ENCODE data around the gene CROCC2.

CROCC2 gene

GRCh38 chr2:241033336-241033987, 127.3 kb downstream of the CROCC2 start:
- in situ Hi-C loops (cut with MboI; ENCODE audit: low sequenced_read_pairs) = no loop called here

GRCh38 chr2:241033994-241034393, 127.9 kb downstream of the CROCC2 start:
- in situ Hi-C loops (cut with MboI; ENCODE audit: low sequenced_read_pairs) = no loop called here

DNA sequence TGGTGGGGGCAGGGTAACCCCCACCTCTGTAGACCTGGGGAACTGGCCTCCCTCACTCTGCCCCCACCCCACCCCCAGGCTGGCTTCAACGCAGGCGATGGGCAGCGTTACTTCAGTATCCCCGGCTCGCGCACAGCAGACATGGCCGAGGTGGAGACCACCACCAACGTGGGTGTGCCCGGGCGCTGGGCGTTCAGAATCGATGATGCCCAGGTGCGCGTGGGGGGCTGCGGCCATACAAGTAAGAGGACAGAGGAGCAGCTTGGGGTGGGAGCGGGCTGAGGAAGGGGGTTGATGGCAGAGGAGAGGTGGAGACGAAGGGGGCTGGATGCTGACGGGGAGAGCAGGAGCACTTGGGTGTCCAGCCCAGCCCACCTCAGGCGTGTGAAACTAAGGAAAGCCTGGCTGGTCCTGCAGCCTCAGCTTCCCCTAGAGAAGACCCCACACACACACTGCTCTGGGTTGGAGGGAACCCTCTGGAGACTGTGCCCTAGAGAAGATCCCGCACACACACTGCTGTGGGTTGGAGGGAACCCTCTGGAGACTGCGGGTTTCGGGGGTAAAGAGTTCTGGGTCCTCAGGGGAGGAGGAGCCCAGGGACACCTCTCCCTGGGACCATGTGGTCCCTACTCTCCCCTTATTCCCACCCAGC, 128.5 kb downstream of the CROCC2 start:
- in situ Hi-C loops (cut with MboI; ENCODE audit: low sequenced_read_pairs) = no loop called here

DNA sequence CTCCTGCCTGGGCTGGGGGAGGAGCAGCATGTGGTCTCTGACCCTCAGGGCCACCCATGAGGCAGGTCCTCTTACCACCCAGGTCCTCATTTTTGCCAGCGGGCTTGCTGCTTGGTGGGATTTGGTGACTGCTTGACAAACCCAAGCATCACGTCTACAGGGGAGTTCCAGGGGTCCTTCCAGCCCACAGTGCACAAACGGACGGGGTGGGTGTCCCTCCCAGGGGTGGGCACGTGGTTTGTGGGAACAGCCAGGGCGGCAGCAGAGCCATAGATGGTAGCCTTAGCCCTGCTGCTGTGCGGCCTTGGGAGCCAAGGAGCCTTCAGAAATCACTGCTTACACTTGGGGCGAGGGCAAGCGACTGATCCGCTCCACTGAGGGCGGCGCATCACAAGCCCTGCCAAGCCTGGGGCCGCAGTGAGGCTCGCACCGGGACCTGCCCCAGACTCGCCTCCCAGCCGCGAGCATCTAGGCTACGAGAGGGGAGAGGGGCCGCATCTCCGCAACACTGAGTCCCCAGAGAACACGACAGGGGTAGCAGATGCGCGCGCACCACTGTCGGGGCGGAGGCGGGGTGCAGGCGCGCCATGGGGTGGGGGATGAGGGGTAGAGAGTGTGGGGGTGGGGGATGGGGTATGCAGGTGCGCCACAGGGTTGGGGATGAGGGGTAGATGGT, 129.1 kb downstream of the CROCC2 start:
- in situ Hi-C loops (cut with MboI; ENCODE audit: low sequenced_read_pairs) = no loop called here

- in situ Hi-C loops (cut with MboI; ENCODE audit: low sequenced_read_pairs) = no loop called here
These were observed 129.8 kb downstream of the CROCC2 start for GRCh38 chr2:241035818-241036396.

DNA sequence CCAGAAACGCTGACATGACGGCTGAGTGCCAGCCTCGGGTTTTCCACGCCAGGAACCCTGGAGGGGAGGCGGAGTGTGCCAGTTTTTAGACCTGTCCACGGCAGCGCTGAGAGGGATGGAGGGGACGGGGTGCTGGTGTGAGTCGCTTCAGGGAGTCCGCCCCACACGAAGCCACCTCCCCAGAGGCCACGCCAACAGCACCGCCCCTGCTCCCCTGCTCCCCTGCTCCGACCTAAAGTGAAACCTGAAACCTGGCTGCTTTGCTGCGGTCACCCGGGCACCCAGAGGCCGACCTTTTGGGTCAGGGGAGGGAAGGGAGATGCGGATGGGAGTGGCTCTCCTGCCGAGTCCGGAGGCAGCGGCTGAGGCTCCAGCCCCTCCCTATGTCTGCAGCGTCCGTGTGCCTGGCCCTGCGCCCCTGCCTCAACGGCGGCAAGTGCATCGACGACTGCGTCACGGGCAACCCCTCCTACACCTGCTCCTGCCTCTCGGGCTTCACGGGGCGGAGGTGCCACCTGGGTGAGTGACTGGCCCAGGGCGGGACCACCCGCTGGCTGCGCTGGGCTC, 130.3 kb downstream of the CROCC2 start:
- in situ Hi-C loops (cut with MboI; ENCODE audit: low sequenced_read_pairs) = no loop called here

DNA sequence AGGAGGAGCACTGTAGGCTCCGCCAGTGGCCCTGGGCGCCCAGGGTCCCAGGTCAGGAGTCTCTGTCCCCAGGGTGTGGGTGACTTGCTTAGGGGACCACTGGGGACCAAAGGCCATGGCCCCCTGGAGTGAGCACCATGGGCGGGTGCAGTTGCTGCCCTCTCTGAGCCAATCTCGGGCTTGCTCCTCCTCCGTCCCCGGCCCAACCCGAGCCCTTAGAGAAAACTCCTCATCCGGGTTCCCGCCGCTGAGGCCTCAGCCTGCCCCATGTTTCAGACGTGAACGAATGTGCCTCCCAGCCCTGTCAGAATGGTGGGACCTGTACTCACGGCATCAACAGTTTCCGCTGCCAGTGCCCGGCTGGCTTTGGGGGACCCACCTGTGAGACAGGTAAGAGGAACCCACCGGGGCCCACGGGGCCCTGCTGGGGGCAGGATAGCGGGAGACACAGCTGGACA, 130.9 kb downstream of the CROCC2 start:
- in situ Hi-C loops (cut with MboI; ENCODE audit: low sequenced_read_pairs) = no loop called here

DNA sequence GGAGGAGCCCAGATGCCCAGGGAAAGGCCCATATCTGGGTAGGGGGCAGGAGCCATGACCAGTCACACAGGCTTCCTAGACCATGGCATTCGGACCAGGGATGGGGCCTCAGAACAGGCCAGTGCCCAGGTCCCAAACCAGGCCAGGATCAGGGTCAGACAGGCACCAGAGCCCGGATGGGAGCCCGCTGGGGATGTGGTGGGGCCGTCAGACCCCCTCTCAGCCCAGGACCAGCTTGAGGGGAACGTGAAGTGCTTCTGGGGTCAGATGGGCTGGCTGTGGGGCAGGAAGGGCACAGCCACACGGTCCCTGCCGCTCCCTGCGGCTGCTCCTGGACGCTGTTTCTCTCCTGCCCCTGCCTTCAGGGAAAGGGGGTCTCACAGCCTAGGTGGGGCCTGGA, 131.4 kb downstream of the CROCC2 start:
- in situ Hi-C loops (cut with MboI; ENCODE audit: low sequenced_read_pairs) = no loop called here

DNA sequence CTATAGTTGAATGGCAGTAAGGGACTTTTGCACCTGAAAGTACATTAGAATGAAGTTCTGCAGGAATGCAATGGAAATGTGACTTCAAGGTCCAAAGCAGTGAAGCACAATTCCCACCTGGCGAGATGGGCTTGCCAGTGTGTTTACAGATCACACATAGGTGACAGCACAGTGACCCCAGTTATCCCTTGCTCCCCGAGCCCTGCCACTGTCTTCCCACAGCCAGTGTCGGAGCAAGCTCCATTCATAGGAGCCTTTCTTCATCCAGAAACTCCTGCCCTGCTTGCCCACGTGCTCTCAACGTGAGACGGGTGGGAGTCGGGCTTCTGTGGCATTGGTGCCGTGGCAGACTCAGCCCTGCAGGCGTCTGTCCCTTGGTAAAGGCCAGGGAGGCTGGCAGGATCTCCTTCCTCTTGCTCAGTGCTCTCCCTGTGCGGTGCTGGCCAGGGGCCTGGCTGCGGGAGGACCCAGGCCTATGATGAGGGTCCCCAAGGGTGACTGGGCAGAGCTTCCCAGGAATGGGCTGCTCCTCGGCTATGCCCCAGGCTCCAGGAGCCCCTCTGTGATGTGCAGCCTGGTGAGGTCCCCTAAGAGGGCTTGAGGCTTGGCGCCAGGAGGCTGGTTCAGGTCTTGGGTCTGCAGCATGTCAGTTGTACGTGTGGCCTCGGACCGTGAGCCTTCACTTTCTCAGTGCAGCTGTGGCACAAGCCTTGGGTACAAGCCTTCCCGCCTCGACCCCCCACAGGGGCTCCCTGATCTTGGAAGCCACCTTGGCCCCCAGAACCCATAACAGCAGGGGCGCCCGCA, 132.4 kb downstream of the CROCC2 start:
- in situ Hi-C loops (cut with MboI; ENCODE audit: low sequenced_read_pairs) = no loop called here

DNA sequence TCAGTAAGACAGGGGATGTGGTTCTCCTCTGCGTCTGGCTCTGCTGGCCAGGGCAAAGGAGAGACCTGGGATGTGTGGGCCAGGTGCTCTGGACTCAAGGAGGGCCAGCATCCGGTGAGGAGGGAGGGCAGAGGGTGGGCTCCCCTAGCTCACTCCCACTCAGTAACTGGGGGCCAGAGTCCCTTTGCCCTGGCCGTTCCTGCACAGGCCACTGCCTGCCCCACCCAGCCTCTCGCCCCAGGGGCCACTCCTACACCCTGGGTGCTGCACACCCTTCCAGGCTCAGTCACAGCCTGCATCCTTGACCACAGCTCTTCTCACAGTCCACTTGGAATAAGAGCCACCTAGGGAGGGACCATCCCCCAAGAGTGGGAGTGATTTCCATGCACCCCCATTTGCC, 133.3 kb downstream of the CROCC2 start:
- in situ Hi-C loops (cut with MboI; ENCODE audit: low sequenced_read_pairs) = no loop called here

DNA sequence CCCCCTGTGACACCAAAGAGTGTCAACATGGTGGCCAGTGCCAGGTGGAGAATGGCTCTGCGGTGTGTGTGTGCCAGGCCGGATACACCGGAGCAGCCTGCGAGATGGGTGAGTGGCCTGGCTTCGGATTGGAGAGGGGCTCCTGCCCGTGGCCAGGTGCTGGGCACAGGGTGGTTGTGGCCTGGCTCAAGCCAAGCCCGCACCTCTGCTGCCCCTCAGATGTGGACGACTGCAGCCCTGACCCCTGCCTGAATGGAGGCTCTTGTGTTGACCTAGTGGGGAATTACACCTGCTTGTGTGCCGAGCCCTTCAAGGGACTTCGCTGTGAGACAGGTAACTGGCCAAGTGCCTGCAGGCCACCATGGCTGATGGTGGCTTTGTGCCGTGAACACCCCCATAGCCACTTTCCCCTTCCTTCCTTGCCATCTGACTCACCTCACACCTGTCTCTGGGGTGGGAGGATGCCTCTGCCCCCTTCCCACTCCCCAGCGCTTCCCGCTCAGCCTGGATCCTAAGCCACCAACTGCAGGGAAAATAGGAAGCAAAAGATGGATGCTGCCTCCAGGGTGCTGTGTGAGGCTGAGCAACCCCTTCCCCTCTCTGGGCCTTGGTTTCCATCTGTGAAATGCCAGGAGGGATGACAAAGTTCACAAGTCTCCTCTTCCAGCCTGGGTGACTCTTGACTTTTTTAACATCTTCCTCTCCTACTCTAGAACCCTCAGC, 134.1 kb downstream of the CROCC2 start:
- in situ Hi-C loops (cut with MboI; ENCODE audit: low sequenced_read_pairs) = no loop called here

- in situ Hi-C loops (cut with MboI; ENCODE audit: low sequenced_read_pairs) = no loop called here
These were observed 135.5 kb downstream of the CROCC2 start for GRCh38 chr2:241041589-241042158.

Data from hTERT RPE-1 (cell line).